ENCODE results near the gene AGRN.
"Not testable (repeated sequence)": the region's sequence is repeated elsewhere in the genome, so short reads cannot be mapped to it uniquely, and the experiment has no call there.

DNA sequence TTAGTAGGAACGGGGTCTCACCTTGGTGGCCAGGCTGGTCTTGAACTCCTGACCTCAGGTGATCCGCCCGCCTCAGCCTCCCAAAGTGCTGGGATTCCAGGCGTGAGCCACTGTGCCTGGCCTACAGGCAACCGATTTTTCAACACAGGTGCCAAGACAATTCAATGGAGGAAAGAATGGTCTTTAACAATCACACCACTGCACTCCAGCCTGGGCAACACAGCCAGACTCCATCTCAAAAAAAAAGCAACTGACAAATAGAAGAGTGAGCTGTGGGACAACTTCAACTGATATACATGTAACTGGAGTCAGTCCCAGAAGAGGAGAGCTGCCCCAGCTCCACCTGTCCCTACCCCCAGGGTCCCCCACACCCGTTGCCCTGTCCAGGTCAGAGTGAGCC, 25.4 kb upstream of the AGRN start:
- TF ChIP-seq, protein P1, sequence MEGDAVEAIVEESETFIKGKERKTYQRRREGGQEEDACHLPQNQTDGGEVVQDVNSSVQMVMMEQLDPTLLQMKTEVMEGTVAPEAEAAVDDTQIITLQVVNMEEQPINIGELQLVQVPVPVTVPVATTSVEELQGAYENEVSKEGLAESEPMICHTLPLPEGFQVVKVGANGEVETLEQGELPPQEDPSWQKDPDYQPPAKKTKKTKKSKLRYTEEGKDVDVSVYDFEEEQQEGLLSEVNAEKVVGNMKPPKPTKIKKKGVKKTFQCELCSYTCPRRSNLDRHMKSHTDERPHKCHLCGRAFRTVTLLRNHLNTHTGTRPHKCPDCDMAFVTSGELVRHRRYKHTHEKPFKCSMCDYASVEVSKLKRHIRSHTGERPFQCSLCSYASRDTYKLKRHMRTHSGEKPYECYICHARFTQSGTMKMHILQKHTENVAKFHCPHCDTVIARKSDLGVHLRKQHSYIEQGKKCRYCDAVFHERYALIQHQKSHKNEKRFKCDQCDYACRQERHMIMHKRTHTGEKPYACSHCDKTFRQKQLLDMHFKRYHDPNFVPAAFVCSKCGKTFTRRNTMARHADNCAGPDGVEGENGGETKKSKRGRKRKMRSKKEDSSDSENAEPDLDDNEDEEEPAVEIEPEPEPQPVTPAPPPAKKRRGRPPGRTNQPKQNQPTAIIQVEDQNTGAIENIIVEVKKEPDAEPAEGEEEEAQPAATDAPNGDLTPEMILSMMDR (IDR thresholded peaks at IDR 0.05) = not testable (repeated sequence)
- not testable (repeated sequence) for TF ChIP-seq POLR2A (IDR thresholded peaks at IDR 0.05)

All from thyroid gland (tissue), 4 donors.